HL-60/S4 treated with phorbol 12-myristate 13-acetate at 8.2 ng/mL for 4 days and 3 days (cell line): ENCODE measurements around the gene CLCN7.

Experiments used
- in situ Hi-C: fragments of 300-500 bp; cut with MboI; formaldehyde crosslinking; loops from 2 replicates; pipeline ENCODE4 v1.15.0; 2022; ENCODE audit warnings: low sequenced_read_pairs

CLCN7 gene

GRCh38 chr16:1474796-1475551 lies at the start of gene CLCN7:
Gene CLCN7, minus strand, starts transcription at chr16:1475028. Its CDS starts 54 bp downstream, at chr16:1474974.
- in situ Hi-C loops: no loop called here

DNA sequence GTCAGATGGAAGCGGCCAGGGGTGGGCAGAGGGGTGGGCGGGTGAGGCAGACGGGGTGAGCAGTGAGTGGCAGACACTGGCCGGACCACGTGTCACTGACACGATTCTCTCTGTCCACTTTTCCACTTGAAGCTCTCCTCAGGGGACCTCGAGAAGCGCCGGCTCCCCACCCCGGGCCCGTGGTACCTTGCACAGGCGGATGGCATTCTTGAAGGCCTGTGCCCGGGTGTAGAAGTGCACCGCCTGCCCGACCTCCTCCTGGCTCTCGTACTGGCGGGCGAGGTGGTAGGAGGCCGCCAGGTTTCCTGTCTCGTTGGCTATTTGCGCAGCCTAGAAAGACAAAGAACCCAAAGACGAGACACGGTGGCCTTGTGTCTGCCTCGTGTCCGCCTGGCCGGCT lies 49.5 kb upstream of the CLCN7 start:
- in situ Hi-C loops: no loop called here

- in situ Hi-C loops: no loop called here
Measured at GRCh38 chr16:1523581-1524245, 48.9 kb upstream of the CLCN7 start.

GRCh38 chr16:1520461-1520860 lies 45.6 kb upstream of the CLCN7 start:
- in situ Hi-C loops: no loop called here

- in situ Hi-C loops: no loop called here
Measured at GRCh38 chr16:1519831-1520230, 45.0 kb upstream of the CLCN7 start.

- in situ Hi-C loops: no loop called here
Measured at GRCh38 chr16:1518626-1519135, 43.9 kb upstream of the CLCN7 start.

DNA sequence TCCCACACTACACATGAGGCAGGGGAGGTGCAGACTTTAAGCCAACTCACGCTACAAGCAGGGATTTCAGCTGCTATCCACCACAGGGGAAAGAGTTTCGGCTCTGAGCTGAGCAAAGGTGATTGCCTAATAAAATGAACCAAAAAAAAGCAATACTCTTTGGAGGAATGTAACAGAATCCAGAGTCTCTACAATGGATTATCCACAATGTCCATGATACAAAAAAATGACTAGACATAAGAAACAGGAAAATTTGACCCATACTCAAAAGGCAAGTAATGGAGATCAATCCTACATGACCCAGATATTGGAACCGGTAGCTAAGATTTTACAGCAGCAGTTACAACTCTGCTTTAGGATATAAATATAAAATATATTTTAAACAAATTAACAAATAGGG lies 39.7 kb upstream of the CLCN7 start:
- in situ Hi-C loops: no loop called here

- in situ Hi-C loops: no loop called here
Measured at GRCh38 chr16:1512774-1513173, 37.9 kb upstream of the CLCN7 start.

DNA sequence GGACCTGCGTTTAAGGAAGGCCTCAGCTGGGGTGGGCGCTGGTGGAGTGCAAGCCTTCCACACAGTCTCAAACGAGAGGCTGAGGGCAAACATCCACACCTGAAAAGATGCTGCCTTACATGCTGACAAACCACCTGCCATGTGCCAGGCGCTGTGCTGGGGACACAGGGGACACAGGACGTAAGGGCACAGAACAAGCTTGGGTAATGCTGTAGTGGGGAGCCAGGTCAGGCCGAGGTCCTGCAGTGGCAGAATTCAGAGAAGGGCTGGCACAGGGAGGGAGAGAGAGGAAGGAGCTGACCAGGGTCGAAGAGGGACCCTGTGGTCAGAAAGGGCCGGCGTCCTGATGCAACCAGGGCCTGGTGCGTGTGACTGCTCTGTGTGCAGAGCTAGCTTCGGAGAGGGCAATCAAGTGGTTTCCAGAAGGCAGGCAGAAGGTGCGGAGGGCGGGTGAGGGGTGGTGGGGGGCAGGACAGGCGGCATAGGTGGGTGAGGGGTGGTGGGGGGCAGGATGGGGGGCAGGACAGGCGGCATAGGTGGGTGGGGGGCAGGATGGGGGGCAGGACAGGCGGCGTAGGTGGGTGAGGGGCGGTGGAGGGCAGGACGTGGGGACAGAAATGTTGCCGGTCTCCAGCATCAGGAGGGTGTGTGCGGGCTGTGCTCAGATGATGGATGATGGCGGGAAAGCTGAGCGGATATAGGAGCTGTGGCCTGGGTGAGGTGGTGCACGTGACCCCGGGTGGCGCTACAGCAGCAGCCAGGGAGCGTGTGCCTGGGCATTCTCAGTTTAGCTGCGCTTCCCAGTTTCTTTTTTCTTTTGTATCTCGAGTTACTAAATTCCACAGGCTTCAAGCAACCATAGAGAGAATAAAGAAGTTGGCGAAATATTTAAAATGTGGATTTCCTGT lies 37.1 kb upstream of the CLCN7 start:
- in situ Hi-C loops: no loop called here

DNA sequence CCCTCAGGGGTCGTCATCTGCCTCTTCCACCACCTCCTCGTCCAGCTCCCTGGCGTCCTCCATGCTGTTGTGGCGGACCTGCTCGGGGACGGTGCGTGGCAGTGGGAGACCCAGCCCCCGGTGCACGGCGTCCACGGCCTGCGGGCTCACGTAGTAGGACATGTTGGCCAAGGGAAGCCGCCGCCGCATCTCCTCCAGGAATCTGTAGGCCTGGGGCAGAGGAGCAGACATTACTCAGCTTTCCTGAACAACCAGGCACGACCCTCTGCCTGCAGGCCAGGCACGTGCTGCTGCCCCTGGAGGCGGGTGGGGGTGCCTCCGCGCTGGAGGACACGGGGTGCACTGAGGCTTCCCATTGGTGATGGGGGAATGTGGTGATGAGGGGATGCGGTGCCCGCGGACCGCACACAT lies 36.1 kb upstream of the CLCN7 start:
- in situ Hi-C loops: no loop called here

- in situ Hi-C loops: no loop called here
Measured at GRCh38 chr16:1510272-1510671, 35.4 kb upstream of the CLCN7 start.

DNA sequence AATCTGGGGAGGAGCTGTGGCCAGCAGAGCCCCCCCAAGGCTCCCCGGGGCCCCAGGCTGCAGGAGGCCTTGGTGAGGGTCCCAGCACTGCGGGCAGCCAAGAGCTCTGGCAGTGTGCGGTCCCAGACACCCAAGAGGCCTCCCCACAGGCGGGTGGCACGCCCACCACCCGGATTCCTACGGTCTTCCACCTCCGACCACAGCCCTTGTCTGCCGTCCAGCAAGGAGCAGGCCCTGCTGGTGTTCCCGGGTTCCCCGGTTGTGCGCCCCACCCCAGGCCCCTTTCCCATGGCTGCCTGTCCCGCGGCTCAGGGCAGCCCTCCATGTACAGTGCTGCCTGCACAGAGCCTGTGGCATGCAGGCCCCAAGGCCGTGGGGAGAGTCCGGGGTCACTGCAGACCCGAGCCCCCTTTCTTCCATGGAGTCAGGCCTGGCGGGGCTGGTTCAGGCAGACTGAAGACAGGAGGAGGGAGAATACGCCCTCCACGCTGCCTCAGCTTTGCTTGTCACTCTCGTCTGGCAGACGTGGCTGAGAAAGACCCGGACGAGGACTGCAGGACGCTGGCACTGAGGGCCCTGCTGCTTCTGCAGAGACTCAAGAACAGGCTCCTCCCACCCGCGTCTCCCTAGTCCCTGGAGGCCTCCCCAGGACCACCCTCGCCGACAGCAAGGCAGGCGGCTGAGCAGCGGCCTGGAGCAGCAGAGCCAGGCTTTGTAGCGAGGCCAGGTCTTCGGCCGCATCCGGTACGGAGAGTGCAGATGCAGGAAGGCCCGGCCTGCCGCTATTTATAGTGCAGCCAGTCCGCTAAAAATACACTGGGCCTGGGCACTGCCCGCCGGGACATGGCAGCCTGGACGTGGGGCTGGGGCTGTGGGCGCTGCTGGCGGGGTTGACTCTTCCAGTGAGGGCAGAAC lies 34.7 kb upstream of the CLCN7 start:
- in situ Hi-C loops: no loop called here

DNA sequence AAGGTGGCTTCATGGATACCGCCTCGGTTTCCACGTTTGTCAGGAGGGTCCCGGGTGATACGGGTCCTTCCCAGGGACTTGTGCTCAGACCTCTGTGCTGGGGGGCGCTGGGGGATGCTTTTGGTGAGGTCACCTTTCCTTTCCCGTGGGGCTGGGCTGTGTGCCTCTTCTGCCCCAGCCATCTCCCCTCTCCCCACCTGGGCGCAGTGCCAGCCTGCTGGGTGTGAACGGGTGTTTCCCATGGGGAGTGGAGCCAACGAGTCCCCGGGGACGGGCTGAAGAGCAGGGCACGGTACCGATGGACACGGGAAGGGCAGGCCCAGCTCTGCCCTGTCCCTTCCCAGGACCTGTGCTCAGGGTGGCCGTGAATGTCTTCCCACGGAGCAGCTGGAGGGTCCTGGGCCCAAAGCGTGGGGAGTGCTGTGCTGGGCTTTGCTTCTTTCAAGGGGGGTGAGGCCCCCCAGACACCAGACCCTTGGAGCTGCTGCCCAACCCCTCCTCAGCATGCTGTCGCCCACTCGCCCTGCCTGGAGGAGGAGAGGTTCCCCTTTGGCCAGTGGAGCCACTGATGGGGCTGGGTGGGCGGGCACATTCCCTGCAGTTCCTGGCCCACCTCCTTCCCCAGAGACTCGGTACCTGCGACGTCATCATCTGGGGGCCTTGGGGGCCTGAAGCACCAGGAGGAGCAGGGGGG lies 33.8 kb upstream of the CLCN7 start:
- in situ Hi-C loops: no loop called here

DNA sequence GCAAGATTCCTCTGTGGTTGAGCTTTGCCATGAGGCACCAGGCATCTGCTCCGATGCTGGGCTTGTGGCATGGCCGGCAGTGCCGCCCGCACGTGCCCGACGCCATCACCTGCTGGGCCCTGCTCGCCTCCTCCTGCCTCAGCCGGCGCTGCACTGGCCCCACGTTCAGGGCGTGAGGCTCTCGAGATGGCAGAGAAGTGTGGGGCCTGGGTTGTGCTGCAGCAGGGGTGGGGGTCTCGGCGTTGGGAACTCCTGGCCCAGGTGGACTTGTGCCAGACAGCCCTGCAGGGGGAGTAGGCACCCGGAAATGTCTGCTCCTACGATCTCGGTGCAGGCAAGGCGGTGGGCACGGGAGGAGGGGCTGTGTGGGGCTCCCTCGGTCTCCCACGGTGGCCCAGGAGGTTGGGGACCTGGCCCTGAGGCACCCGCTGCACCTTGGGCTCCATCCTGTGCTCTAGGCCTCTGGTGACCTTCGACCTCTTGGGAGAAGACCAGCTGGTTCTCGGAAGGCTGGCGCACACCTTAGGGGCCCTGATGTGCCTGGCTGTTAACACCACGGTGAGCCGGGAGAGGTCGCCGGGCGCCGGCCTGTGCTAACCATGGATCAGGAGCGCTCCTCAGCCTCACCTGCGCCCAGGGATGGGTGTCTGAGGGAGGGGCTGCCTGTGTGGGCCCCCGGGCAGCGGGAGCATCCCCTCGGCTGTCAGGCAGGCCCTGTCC lies 31.8 kb upstream of the CLCN7 start:
- in situ Hi-C loops: no loop called here

DNA sequence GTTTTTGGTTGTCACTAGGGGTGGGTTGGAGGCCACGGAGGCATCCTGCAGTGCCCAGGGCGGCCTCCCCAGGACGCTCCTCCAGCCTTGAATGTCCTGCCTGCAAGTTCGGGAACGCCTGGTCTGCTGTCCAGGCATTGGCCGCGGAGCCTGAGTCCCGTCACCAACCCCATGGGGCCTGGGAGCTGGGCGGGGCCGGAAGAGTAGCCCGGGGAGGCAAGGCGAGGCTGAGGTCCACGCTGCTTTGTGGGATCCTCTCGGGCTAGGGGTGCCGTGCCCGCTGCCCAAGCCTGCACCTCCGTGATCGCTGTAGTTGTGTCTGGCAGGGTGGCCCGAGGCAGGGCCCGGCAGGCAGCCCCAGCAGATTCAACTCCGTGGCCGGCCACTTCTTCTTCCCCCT lies 31.1 kb upstream of the CLCN7 start:
- in situ Hi-C loops: no loop called here

- in situ Hi-C loops: no loop called here
Measured at GRCh38 chr16:1505073-1505844, 30.4 kb upstream of the CLCN7 start.

GRCh38 chr16:1503110-1503955 lies 28.5 kb upstream of the CLCN7 start:
- in situ Hi-C loops: no loop called here
